ENCODE results near the gene ASCL3.

- TF ChIP-seq CTCF (IDR thresholded peaks at IDR 0.05; ENCODE audit: low read length) (no peak), EZH2 (optimal IDR thresholded peaks at IDR 0.05; ENCODE audit: low read depth, low read length) (no peak)
Measured at GRCh38 chr11:8899119-8899753, 43.6 kb downstream of the ASCL3 start.

Data from MM.1S (cell line).